Fibroblast of skin of left biceps (primary cell): ENCODE data around the gene SH3BGR.

Experiments
- DNase-seq, 2 experiments: peaks; one replicate each; pipeline ENCODE4 v3.0.0-alpha.2; 2013; ENCODE audit warnings: low read depth in 2 of 2

The SH3BGR gene

DNA sequence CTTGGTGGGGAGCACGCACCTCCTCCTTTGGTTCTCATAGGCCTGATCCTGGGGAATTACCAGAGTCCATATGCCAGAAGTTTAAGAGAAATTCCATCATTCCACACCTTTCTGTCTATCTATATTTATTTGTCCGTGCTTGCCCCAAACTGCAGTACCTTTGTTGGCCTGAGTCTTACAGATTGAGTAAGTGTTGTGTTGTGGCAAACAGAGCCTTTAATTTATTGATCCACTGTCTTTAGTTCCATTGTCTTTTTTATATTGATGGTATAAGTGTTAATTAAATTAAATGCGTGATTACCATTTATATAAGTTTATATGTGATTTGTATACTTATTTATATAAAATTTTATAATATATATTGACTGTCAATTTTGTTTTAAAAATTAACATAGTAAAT, 4.9 kb downstream of the SH3BGR start:
- DNase-seq, result no peak

DNA sequence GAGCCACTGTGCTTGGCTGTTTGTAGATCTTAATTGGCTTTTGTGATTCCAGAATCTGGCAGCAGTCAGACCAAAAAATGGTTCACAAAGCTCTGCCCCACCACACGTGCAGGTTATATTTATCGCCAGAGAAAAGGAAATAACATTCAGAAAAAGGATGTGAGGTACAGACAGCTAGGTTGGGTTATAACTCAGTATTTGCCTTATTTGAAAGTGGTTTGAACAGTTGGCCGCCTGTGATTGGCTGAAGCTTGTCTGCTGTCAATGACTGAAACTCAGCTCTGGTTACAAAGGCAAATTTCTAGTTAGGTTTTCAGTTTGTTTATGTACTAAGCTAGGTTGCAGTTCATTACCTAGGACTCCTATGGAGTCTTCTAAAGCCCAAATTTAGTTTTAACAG, 9.6 kb downstream of the SH3BGR start:
- DNase-seq, result no peak

DNA sequence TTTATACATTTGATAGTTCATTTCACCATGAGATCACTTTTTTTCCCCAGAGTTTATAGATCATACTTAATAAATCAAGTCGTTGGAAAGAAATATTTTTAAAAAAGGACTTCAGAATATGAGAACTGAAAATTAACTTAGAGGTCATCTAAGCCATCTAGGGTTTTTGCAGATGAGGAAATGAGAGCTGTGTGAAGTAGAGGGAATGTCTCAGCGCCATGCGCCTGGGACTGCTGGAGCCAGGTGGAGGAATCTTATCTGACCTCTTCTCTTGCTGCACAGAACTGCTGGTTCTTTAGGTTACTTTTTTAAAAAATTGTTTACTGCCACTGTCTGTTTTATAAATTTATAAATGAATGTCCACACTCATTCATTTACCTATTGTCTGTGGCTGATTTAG, 11.5 kb downstream of the SH3BGR start:
- DNase-seq, result no peak

DNA sequence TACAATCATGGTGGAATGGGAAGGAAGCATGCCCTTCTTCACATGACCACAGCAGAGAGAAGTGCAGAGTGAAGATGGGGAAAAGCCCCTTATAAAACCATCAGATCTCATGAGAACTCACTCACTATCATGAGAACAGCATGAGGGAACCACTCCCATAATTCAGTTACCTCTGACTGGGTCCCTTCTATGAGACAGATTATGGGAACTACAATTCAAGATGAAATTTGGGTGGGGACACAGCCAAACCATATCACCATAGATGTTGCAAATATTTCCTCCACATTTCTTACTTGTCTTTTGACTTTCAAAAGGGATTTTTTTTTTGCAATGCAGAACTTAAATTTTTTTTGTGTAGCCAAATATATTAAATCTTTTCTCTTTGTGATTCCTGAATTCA, 14.8 kb downstream of the SH3BGR start:
- no peak for DNase-seq

DNA sequence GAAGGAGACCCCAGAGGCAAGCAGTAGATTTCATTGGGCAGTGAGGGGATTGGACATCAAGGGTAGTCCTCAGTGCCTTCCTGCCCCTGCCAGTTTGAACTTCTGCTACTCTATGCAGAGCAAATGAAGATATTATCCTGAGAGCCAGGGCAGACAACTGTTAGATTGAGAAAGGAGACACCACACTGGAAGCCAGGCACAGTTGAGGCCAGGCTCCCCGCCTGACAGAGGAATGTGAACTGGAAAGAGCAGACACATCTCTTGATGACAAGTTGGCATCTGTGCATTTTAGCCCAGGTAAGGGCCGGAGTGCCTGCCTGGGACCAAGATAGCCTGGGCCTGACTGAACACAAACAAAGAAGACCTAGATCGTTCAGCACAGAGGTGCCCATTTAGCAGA, 16.0 kb downstream of the SH3BGR start:
- no peak for DNase-seq

DNA sequence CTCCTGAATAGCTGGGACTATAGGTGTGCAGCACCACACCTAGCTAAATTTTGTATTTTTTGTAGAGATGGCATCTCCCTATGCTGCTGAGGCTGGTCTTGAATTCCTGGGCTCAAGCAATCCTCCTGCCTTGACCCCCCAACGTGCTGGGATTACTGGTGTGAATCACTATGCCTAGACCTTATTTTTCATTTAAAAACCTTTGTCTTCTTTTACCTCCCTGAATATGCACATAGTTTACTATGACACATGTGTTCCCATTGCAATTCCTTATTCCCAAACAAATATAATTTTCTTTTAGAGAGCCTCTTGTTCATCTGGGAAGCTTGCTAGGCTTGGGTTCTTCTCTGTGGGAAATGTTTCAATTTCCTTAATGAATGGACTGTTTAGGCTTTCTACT, 16.8 kb downstream of the SH3BGR start:
- no peak for DNase-seq

DNA sequence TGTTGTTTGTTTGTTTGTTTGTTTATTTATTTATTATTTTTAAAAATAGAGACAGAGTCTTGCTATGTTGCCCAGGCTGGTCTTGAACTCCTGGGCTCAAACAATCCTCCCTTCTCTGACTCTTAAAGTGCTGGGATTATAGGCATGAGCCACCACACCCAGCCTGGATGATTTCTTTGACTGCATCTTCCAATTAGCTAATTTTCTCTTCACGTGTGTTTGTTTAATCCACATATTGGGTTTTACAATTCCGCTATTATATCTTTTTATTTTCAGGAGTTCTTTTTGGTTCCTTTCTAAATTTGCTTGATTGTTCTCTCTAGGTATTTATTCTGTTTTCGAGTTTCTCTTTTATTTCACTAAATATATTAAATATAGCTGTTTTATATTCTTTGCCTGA, 19.8 kb downstream of the SH3BGR start:
- DNase-seq, result no peak

DNA sequence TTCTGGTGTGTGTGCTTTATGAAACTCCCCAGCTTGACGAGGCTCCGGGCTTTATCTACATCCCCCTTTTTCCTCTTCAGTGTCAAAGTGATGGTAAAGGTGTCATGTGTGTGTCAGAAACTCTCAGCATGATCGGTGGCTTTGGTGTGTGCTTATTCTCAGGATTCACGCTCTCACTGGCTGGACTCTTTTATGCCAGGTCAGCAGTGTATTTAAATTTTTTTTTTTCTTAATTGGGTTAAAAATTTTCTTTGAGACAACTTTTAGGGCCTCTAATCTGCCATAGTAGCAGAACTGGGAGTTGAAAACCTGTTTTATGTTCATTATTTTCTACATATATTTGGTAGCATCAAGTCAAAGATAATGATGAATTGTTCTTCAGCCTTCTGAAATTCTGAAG, 21.0 kb downstream of the SH3BGR start:
- no peak for DNase-seq

DNA sequence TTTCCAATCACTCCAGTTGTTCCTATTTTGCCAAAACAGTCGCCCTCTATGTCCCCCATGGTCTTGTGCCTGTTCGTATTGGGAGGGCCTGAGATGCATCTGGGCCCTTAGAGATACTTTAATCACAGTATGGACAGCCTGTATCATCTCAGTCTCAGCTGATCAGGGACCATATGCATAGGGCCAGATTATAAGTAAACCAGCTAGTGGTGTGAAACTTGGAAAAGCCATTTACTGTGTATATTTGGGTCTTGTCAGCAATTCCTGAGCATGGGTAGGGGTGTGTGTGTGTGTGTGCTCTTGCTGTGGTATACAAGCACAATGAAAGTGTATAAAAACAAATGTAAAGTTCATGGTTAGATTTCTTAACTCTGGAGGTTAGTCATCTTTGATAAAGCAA, 22.8 kb downstream of the SH3BGR start:
- no peak for DNase-seq

DNA sequence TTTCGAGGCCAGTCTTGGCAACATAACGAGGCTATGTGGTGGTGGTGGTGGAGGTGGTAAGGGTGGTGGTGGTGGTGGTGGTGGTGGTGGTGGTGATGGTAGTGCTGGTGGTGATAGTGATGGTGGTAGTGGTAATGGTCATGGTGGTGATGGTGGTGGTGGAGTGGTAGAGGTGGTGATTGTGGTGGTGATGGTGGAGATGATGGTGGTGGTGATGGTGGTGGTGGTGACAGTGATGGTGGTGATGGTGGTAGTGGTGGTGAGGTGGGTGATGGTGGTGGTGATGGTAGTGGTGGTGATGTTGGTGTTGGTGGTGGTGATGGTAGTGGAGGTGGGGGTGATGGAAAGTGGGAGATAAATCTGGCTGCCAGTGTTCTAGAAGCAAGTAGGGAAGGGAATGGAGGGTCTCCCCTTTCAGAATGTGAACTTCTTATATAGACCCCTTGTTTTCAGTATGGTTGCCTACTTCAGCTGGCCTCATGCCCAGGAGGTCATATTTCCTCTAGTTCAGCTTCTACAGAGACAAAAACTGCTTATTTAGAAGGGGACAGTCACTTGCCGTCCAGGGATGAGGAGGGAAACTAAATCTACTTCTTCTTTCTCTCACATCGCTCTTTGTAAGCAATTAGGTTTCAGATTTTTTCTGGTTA, 27.5 kb downstream of the SH3BGR start:
- no peak for DNase-seq

DNA sequence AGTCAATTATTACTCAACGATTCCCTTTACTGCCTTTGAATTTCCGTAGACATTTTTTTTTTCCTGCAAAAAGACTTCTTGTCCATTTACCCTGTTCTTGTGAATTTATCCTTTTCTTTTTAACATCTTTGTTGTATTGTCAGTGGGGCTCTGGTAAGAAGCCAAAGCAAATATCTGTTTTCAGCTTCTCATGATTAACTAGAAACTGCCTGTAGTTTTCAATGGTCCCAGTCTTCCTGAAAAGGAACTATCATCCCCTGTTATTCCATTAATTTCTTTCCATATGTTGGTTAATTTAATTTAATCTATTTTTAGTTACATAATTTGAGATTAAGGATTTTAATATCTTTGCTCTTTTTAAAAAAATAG, 28.0 kb downstream of the SH3BGR start:
- DNase-seq, result no peak

DNA sequence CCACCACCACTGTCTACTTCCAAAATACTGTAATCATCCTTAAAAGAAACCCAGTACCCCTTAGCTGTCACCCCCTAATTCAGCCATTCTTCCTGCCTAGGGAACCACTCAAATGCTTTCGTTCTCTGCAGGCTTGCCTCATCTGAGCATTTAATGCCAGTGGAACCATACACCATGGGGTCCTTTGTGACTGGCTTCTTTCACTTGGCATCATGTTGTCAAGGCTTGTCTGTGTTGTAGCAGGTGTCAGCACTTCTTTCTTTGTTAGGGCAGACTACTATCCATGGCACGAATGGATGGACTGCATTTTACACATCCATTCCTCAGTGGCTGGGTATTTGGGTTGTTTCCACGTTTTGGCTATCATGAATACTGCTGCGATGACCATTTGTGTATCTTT, 28.5 kb downstream of the SH3BGR start:
- DNase-seq, result no peak

DNA sequence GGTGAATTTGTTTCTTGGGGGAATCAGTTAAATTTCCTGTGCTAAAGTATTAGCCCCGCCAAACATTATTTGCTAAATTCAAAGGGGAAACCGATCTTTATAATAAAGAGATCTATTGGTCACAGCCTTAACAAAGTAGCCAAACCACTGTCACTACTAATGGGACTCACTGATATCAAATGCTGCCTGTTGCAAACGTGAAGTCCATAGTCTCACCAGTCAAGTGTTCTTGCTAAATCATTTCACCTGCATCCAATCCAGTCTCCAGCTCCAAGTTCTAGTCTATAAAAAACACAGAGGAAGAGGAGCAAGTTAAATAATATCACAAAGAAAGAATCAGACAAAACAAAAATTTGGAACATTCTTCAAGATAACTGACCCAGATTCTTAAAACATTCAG, 30.1 kb downstream of the SH3BGR start:
- DNase-seq, result no peak

DNA sequence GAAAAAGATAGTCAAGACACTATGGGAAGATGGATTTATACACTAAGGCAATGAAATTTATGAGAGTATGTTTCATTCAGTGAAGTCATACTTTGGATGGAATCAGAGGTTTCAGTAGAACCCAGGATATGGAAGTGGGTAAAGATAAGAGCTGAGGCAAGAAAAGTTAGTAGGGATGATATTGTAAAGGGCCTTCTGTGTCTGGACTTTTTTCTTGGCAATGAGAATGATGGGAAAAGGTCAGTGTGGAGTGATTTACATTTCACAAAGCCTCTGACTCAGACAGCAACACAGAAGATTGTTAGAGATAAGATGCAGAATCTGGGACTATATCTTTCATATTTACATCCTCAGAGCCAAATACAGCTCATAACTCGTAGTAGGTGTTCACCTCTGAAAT, 32.1 kb downstream of the SH3BGR start:
- peak; percentile 23 to 26 for DNase-seq

DNA sequence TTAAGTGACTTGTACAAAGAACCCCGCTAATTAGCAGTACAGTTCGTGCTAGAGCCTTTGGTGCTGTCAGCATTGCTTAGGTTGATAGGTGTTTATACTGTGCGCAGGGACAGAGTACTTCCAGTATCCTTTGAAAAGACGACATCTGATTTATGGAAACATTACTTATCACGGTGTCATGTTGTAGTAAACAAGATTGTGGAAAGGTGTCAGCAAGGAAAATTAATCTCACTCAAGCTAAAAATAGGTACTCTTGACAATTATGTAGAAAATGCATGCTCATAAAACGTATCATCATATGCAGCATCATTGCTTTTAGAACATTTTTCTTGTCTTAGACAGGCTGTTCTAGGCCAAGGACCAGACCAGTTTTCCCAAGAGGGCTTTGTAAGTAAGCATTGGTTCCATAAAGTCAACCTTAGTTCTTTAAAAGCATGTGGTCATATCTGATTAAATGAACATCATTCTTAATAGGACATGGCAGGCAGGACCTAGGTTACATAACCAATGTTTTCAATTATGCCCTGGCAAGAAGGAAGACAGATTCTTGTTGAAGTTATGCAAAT, 33.0 kb downstream of the SH3BGR start:
- DNase-seq, result peak; percentile 34 to 45

DNA sequence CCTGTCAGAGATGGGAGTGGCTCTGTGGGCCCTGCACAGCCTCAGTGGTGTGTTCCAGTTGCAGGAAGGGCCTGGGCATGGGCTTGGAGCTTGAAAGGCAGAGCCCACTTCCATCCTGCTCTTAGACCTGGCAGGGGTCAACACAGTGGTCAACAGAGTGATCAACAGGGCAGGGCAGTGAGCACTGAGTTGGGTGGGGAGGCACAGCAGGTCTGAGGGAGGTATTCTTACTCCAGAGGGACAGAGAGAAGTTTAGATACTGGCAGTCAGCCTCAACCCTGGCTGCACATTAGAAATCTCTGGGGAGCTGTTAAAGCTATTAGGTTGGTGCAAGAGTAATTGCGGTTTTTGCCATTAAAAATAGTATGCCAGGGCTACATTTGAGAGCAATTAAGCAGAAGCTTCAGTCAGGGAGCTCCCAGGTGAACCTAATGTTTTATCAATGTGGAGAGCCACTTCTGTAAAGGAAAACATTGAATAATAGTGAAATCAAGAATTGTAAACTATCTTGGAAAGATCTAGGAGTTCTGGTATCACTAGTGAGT, 37.7 kb downstream of the SH3BGR start:
- no peak for DNase-seq

DNA sequence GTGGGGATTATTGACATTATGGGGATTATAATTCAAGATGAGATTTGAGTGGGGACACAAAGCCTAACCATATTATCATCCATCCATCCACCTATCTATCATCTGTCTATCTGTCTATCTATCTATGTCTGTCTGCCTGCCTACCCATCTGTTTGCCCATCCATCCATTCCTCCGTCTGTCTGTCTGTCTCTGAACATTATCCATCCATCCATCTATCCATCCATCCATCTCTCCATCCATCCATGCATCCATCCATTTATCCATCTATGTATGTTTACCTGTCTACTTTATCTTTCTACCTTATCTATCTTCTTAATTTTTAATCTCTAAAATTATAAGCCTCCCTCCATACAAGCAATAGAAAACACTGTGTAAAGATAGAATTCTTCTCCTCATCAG, 47.4 kb downstream of the SH3BGR start:
- no peak for DNase-seq

DNA sequence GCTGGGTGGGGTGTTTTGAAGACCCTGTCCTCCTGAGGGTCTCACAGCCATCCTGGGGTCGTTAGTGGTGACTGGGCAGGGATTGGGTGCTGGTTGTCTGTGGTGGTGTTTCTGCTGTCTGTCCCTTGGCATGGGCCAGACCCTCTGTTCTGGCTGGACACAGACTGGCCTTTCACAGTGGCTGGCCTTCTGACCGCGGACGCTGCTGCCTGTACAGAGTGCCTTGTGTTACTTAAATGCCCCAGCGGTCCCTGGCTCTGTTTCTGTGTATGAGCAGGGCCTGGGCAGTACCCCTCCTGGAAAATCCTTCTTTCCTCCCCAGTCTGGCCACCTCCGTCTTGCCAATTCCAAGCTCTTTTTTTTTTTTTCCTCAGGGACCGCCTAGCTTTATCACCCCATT, 50.9 kb downstream of the SH3BGR start:
- no peak for DNase-seq

DNA sequence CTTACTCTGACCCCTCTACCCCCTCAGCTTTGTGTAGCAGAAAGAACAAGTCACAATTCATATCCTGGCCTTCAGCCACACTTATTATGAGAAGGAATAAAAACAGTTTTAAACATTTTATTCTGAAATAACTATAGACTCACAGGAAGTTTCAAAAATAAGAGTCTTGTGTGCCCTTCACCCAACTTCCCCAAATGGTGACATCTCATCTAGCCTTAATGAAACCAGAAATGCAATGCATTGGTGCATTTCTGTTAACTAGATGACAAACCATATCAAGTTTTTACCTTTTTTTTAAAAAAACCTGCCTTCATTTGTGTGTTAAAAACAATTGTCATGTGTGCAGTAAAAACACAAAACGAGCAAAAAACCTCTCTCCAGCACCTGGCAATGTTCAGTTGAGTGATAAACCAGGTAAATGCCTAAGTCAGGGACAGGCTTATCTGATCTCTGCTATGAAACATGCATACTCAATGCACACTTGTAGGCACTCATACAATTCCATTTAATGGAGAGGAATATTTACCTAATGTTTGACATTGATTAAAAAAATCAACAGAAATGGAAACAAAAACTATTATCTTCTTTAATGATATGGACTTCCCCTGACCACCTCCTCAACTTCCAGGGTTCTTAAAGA, 51.5 kb downstream of the SH3BGR start:
- DNase-seq, result no peak

DNA sequence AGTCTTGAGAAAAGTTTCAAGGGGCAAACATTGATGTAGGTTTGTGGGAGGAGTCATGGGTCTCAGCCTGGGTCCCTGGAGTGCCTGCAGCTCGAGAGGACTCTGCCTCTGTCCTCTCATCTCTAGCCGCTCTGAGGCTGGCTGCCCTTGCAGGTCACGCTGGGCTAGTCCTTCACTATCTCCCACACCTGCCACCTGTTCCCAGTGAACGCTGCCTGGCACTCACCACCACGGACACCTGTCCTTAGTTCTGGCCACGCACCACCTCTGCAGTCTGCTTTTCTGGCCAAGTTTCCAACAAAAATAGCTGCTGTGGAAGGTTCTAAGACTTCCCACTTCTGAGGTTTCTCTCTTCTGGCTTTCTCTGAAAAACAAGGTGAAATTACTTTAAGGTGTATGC, 52.5 kb downstream of the SH3BGR start:
- no peak for DNase-seq

DNA sequence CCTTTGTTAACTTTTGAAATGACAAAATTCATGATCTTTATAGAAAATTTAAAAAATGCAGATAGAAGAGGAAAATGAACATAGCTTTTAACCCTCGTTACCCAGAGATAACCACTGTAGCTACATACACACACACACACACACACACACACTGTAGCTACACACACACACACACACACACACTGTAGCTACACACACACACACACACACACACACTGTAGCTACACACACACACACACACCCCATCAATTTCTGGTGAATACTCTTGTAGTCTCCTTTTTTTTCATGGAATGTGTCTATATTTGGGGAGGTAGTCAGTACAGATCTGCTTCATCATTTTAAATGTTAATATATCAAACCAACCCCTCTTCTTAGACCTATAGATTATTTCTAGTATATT, 58.5 kb downstream of the SH3BGR start:
- DNase-seq, result no peak

DNA sequence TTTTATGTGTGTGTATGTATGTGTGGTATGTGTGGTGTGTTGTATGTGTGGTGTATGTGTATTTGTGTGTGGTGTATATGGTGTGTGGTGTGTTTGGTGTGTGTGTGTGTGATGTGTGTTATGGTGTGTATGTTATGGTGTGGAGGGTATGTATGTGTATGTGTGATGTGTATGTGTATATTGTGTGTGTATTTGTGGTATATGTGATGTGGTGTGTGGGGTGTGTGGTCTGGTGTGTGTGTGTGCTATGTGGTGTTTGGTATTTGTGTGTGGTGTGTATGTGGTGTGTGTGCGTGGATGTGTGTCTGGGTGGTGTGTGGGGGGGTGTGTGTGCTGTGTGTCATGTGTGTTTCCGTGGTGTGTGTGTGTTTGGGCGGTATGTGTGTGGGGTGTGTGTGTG, 59.3 kb downstream of the SH3BGR start:
- DNase-seq, result no peak

DNA sequence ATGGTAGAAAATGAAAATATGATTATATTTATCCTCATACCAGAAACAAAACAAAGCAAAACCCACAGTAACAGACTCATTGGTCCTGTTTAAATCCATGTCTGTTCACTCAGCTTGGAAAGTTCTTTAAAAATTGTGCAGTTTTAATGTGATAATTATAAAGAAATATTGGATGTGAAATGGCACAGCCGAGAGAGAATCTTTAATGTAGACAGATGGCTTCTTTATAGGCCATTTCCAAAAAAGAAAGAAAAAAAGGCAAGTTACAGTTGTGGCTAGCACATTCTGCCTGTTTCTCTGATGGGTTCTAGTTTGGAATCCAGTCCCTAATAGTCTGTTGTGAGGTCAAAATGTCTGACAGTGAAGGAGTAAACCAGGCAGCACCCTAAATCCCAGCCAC, 62.0 kb downstream of the SH3BGR start:
- DNase-seq, result no peak
